GM20000 (cell line): Measurements from ENCODE around the gene ETV3.

Experiments used
- DNase-seq: peaks from one replicate; pipeline ENCODE4 v3.0.0; 2012; ENCODE audit warnings: low spot score
- TF ChIP-seq, protein P1 (sequence below): IDR thresholded peaks from 2 replicates; pipeline ENCODE4 v1.5.1; 2012; ENCODE audit warnings: mild to moderate bottlenecking, control low read depth; ENCODE audit errors: extremely low read depth, missing control alignments

ETV3 gene

GRCh38 chr1:157116737-157117103 lies 21.5 kb downstream of the ETV3 start:
- no peak for DNase-seq
- TF ChIP-seq, protein P1, sequence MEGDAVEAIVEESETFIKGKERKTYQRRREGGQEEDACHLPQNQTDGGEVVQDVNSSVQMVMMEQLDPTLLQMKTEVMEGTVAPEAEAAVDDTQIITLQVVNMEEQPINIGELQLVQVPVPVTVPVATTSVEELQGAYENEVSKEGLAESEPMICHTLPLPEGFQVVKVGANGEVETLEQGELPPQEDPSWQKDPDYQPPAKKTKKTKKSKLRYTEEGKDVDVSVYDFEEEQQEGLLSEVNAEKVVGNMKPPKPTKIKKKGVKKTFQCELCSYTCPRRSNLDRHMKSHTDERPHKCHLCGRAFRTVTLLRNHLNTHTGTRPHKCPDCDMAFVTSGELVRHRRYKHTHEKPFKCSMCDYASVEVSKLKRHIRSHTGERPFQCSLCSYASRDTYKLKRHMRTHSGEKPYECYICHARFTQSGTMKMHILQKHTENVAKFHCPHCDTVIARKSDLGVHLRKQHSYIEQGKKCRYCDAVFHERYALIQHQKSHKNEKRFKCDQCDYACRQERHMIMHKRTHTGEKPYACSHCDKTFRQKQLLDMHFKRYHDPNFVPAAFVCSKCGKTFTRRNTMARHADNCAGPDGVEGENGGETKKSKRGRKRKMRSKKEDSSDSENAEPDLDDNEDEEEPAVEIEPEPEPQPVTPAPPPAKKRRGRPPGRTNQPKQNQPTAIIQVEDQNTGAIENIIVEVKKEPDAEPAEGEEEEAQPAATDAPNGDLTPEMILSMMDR: no peak

- DNase-seq: no peak
- TF ChIP-seq, protein P1: no peak
Observed at GRCh38 chr1:157115851-157116736, 22.1 kb downstream of the ETV3 start.

DNA sequence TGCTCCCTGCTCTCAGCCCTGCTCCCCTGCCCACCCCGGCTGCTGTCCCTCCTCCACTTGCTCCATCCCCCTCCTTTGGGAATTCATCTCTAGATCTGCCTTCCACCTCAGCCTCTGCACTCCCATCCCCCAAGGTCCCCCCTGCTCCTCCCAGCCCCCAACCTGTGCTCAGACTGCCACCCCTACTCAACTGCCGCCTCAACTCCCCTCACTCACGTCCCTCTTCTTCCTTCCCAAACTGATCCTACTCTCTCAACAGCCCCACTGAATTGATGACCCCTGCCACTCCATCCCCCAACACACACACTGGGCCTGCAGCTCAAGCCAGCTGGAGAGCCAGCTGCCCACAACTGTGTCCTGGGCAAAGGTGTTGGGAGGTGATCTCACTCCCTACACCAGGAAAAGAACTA lies 22.8 kb downstream of the ETV3 start:
- TF ChIP-seq, protein P1: no peak
- DNase-seq: no peak

DNA sequence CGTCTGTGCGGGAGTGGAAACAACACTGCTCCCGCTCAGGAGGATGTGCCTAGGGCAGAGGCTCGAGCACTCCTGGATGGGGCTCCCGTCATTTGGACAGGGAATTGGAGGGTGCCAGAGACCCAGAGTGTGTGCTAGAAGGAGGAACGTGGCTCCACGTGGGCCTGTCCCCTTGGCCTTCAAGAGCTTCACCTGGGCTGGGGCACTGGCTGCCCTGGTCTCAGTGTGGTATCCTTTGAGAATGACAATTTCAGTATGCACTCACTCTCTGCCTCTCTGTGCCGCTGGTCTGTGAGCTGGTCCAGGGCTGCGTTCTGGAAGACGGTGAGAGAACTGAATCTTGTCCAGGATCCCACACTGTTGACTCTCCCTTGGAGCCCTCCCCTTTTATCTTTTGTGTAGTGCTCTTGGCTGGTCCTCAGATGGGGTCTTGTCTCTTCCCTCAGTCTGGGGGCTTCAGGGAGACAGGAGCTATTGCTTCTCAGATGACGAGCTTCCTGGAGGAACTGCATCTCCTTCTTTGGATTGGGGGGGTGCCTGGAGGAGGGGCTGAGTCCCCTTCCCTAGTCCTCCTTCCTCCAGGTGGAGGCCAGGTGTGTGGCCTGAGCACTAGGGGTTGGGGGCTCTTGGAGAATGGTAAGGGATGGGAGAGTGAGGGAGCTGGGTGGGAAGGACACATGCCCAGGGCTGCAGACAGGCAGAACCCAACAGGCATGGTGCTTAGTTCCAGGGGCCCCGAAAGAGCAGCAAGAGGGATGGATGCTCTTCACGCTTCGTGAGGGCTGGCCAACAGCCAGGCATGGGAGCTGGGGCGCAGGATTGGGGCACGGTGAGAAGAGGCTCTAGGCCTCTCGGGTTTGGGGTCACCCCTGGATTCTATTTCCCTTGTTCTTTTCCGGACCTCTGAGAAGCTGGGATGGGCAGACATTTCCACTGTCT lies 23.7 kb downstream of the ETV3 start:
- TF ChIP-seq, protein P1: no peak
- DNase-seq: no peak

DNA sequence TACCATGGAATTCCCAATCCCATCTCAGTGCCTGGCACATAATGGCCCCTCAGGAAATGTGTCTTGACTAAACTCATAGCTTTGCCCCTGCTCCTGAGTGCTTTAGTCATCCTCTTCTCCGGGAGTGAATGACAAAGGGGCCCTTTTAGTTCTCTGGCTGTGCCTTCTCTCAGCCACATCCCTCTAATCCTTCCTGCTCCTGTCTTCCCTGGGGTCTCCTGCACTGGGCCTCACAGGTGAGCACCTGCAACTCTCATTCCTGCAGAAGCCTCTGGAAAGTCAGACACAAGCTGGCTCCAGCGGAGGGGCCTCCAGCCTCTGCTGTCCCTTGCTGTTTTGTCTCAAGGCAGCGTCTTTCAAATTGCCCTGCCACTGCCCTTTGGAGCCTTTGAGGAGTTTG lies 24.6 kb downstream of the ETV3 start:
- no peak for DNase-seq
- TF ChIP-seq, protein P1: no peak

DNA sequence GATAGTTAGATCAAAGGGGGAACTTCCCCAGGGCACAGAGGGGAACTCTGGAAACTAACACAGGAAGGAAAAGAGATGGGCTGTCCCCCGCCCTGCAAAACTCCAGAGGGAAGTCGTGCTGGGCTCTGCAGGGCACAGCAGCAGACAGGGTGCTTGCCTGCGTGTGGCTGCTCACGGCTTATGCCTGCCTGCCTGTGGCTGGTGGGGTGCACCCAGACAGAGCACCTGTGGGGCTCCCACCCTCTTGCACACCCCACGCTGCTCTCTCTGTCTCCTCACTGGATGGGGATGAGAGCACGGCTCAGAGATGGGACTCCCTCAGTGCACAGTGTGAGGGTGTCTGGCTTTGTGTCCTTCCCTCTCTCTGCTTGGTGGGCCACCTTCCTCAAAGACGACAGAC lies 25.1 kb downstream of the ETV3 start:
- TF ChIP-seq, protein P1: no peak
- DNase-seq: no peak

DNA sequence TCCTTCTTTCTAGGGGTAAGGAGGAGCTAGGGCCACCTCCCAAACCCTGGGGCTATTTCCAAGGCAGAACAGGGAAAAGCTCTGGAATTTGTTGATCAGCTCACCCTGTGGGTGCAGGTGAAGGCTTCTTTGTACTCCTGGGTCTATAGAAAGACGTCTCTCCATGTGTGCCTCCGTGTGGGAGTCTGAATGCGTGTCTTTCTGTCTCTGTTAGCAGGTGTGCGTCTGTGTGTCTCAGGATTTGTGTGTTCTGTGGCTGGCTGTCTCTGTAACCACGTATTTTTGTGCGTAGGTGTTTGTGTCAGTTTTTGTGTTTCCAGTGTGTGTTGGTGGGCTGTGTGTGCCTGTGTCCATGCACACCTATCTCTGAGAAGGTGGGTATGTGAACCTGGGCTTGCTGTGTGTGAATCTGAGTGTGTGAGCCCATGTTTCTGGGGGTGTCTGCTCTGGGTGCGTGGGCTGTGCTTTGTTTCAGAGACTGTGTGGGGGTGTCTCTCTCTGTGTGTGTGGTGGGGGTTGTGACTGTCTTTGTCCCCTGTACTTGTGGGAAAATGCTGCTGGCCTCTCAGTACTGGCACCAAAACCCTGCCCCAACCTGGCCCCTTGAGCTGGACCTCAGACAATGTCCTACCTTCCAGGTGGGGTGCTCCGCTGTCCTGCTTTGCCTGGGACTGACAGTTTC lies 25.9 kb downstream of the ETV3 start:
- DNase-seq: no peak
- TF ChIP-seq, protein P1: no peak
